PC-9 (cell line): ENCODE data around the gene CABLES2.

Experiments used
- EZH2 ChIP-seq: fragments of 200-600 bp; sonication (generic); IDR thresholded peaks from 2 replicates; pipeline ENCODE4 v1.8.0; 2017; ENCODE audit warnings: antibody characterized with exemption, low read depth
- TF ChIP-seq, protein P1 (sequence below): fragments of 200-600 bp; sonication (generic); conservative IDR thresholded peaks from 2 replicates; pipeline ENCODE4 v1.6.1; 2017; ENCODE audit warnings: mixed run types, antibody characterized with exemption, mild to moderate bottlenecking, moderate library complexity

DNA sequence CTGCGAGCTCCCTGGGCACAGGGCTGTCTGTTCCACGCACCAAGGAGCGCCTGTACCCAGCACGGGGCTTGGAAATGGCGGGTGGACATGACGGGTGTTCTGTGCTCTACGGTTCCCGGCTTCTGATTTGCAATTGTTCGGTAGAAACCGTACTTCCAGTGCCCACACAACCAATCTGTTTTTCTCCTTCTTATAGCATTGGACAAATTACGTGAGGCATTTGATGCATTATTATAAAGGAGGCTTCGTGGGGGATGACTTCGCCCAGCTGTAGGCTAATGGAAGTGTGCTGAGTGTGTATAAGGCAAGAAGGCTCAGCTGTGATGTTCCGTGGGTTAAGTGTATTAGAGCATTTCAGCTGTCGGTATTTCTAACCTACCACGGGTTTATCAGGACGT is 30.0 kb downstream of the CABLES2 start:
- TF ChIP-seq, protein P1, sequence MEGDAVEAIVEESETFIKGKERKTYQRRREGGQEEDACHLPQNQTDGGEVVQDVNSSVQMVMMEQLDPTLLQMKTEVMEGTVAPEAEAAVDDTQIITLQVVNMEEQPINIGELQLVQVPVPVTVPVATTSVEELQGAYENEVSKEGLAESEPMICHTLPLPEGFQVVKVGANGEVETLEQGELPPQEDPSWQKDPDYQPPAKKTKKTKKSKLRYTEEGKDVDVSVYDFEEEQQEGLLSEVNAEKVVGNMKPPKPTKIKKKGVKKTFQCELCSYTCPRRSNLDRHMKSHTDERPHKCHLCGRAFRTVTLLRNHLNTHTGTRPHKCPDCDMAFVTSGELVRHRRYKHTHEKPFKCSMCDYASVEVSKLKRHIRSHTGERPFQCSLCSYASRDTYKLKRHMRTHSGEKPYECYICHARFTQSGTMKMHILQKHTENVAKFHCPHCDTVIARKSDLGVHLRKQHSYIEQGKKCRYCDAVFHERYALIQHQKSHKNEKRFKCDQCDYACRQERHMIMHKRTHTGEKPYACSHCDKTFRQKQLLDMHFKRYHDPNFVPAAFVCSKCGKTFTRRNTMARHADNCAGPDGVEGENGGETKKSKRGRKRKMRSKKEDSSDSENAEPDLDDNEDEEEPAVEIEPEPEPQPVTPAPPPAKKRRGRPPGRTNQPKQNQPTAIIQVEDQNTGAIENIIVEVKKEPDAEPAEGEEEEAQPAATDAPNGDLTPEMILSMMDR, result no peak
- TF ChIP-seq EZH2, result no peak
